Cardiac fibroblast (primary cell): ENCODE results near the gene C10orf62.
"Not testable (repeated sequence)": the region's sequence is repeated elsewhere in the genome, so short reads cannot be mapped to it uniquely, and the experiment has no call there.

Experiments
- DNase-seq, 2 donors: peaks; one replicate each; pipeline versions ENCODE4 v3.0.0 to v3.0.0-alpha.2; 2010; ENCODE audit warnings: low read depth in 2 of 2
- H3K4me3 ChIP-seq, 2 donors: replicated peaks in 1 of 2; 1 replicate in 1 of 2; 2 replicates in 1 of 2; pipeline ENCODE4 v1.5.1; 2011; ENCODE audit warnings: low read depth in 2 of 2, low read length in 2 of 2, mild to moderate bottlenecking in 2 of 2, moderate library complexity in 1 of 2
- TF ChIP-seq, protein P1 (sequence below): IDR thresholded peaks from one replicate; pipeline ENCODE4 v1.5.1; 2011; ENCODE audit warnings: low read depth, mild to moderate bottlenecking, low read length, inconsistent platforms

The C10orf62 gene

GRCh38 chr10:97561386-97562077 is 28.0 kb upstream of the C10orf62 start:
- not testable (repeated sequence) for H3K4me3 ChIP-seq, DNase-seq

- not testable (repeated sequence) for DNase-seq
Observed at GRCh38 chr10:97562329-97562728, 27.2 kb upstream of the C10orf62 start.

GRCh38 chr10:97563337-97563736 is 26.2 kb upstream of the C10orf62 start:
- no peak for DNase-seq
- no peak overlapping the region for H3K4me3 ChIP-seq
- TF ChIP-seq, protein P1, sequence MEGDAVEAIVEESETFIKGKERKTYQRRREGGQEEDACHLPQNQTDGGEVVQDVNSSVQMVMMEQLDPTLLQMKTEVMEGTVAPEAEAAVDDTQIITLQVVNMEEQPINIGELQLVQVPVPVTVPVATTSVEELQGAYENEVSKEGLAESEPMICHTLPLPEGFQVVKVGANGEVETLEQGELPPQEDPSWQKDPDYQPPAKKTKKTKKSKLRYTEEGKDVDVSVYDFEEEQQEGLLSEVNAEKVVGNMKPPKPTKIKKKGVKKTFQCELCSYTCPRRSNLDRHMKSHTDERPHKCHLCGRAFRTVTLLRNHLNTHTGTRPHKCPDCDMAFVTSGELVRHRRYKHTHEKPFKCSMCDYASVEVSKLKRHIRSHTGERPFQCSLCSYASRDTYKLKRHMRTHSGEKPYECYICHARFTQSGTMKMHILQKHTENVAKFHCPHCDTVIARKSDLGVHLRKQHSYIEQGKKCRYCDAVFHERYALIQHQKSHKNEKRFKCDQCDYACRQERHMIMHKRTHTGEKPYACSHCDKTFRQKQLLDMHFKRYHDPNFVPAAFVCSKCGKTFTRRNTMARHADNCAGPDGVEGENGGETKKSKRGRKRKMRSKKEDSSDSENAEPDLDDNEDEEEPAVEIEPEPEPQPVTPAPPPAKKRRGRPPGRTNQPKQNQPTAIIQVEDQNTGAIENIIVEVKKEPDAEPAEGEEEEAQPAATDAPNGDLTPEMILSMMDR: no peak

More at GRCh38 chr10:97562329-97562728, 27.2 kb upstream of the C10orf62 start:
- H3K4me3 ChIP-seq: not testable (repeated sequence)

DNA sequence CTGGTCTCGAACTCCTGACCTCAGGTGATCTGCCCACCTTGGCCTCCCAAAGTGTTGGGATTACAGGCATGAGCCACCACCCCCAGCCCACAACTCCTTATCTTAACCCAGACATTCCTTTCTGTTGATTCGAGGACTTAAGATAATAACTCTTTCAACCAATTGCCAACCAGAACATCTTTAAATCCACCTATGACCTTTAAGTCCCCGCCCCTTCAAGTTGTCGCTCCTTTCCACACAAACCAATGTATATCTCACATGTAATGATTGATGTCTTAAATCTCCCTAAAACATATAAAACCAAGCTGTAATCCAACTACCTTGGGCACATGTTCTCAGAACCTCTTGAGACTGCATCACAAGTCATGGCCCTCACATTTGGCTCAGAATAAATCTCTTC is 24.7 kb upstream of the C10orf62 start:
- TF ChIP-seq, protein P1: no peak
- DNase-seq: no peak
- H3K4me3 ChIP-seq: no peak overlapping the region

DNA sequence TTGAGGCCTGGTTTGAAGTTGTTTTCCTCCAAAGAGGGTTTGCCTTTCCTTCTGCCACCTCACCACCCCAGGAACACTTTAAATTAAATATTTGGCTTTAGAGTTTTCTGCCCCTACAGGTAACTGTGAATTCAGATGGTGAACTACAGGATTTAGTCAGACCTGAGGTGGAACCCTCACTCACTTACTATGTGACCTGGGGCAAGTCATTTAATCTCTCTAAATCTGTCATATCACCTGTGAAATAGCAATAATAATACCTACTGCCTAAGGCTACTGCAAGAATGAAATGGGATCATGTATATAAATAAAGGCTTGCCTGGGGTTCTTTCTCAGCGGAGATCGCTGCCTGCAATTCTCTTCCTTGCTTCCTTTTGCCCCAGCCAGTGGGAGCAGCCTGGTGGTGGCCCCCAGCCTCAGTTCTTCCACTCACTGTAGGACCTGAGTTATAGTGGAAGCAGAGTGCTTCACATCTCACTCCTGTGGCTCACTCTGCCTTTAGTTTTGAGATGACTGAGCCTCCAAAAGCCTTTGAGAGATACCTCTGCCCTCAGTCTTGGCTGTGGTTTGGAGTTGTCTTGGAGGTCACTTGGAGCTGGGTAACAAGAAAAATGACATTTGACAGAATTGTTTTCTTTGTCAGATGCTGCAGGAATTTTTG is 23.1 kb upstream of the C10orf62 start:
- DNase-seq: no peak
- no peak overlapping the region for H3K4me3 ChIP-seq
- TF ChIP-seq, protein P1: no peak

GRCh38 chr10:97567891-97568290 is 21.6 kb upstream of the C10orf62 start:
- TF ChIP-seq, protein P1: no peak
- H3K4me3 ChIP-seq: no peak overlapping the region
- no peak for DNase-seq

DNA sequence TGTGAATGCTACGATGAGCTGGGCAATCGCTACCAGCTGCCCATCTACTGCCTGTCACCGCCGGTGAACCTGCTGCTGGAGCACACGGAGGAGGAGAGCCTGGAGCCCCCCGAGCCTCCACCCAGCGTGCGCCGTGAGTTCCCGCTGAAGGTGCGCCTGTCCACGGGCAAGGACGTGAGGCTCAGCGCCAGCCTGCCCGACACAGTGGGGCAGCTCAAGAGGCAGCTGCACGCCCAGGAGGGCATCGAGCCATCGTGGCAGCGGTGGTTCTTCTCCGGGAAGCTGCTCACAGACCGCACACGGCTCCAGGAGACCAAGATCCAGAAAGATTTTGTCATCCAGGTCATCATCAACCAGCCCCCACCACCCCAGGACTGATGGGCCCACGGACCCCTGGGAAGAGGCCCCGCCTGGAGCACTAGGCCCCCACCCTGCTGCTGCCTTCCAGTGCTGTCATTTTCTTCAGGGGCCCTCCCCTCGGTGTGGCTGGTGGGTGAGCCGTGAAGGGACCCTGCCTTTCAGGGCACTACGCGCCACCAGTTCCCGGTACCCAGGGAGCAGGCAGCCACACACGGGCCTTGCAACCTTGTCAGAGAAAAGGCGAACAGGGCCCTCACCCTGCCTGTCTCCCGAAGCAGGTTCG is 19.3 kb upstream of the C10orf62 start:
- H3K4me3 ChIP-seq: no peak overlapping the region
- TF ChIP-seq, protein P1: no peak
- no peak for DNase-seq
